ENCODE measurements around the gene ADAMTSL2.
A peak's percentile ranks its signal among the peaks of the same experiment; 100 is the strongest.

Gene ADAMTSL2

DNA sequence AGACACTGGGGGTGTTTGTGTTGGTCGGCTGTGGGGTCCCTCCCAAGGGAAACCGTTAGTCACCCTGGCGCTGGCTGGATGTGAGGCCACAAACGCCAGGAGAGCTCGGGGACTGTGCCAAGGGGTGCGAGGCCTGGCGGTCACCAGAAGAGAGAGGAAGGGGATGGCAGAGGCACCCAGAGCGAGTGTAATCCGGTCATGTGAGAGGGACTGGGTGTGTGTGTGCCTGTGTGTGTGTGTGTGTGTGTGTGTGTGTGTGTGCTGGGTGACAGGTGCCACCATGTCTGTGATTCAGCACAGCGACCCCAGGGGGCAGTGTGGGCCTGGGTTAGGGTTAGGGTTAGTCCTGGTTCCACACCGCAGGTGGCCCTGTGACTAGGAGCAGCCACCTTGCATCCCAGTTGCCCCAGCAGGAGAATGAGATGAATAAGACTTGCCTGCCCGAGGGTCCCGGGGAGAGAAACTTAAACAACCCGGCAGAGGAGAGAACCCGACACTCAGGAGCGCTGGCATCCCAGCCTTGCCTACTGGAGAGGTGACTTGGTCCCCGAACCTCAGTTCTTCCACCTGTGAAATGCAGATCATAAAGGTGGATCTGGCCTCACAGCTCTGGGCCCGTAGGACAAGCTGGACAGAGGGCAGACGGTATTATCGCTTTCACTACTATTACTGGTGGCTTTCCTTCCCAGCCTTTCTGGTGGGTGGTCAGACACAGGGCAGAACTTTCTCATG is 1.4 kb upstream of the ADAMTSL2 start:
- no peaks in the 10 kb centered on the region for H3F3A ChIP-seq (ENCODE audit: insufficient read depth)
- no peaks in the 10 kb centered on the region for H4K20me1 ChIP-seq (ENCODE audit: low read depth, low read length)
- H3K4me3 ChIP-seq (ENCODE audit: insufficient read depth, low read length, poor library complexity, severe bottlenecking) = no peak overlapping the region
- no peak overlapping the region for H3K4me2 ChIP-seq (ENCODE audit: low read depth, low read length, poor library complexity, severe bottlenecking)
- H3K9ac ChIP-seq (ENCODE audit: low read length) = no peak overlapping the region
- no peaks in the 10 kb centered on the region for H3K9me3 ChIP-seq (ENCODE audit: insufficient read depth, low read length)
- H3K27me3 ChIP-seq (ENCODE audit: low read length) = no peaks in the 10 kb centered on the region
- TF ChIP-seq EZH2phosphoT487 (conservative IDR thresholded peaks at IDR 0.05; ENCODE audit: low read length) = no peak
- TF ChIP-seq, protein P1, sequence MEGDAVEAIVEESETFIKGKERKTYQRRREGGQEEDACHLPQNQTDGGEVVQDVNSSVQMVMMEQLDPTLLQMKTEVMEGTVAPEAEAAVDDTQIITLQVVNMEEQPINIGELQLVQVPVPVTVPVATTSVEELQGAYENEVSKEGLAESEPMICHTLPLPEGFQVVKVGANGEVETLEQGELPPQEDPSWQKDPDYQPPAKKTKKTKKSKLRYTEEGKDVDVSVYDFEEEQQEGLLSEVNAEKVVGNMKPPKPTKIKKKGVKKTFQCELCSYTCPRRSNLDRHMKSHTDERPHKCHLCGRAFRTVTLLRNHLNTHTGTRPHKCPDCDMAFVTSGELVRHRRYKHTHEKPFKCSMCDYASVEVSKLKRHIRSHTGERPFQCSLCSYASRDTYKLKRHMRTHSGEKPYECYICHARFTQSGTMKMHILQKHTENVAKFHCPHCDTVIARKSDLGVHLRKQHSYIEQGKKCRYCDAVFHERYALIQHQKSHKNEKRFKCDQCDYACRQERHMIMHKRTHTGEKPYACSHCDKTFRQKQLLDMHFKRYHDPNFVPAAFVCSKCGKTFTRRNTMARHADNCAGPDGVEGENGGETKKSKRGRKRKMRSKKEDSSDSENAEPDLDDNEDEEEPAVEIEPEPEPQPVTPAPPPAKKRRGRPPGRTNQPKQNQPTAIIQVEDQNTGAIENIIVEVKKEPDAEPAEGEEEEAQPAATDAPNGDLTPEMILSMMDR (IDR thresholded peaks at IDR 0.05; ENCODE audit: insufficient read depth, low read length, poor library complexity, severe bottlenecking) = peak; percentile 30
- H3K79me2 ChIP-seq (ENCODE audit: insufficient read depth, low read length) = no peaks in the 10 kb centered on the region
- no peak overlapping the region for H3K27ac ChIP-seq (ENCODE audit: low read depth, low read length)
- H3K9me2 ChIP-seq (replicated peaks; ENCODE audit: insufficient read depth, low read length) = no peaks in the 10 kb centered on the region
- H3K36me3 ChIP-seq (ENCODE audit: low read length) = no peaks in the 10 kb centered on the region
- no peak overlapping the region for H2AFZ ChIP-seq (ENCODE audit: low read depth, low read length, severe bottlenecking)

DNA sequence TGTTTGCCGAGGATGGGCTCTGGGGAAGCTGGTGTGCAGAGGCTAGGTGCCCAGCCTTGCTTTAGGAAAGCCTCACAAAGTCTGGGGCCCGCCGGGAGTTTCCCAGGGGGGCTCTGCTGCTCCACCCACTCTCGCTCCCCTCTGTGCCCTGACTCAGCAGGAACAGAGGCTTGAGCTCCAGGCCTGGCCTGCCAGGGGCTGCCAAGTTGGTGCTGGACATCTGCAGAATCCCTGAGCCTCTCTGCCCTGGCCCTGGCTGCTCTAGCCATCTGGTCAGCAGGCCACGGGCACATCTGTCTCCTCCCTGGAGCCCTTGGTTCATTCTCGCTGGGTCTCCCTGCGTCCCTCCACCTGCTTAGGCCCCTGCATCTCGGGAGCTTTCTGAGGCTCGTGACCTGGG is 647 bp upstream of the ADAMTSL2 start:
- Histone ChIP-seq H3K27ac (ENCODE audit: low read depth, low read length) (no peak overlapping the region), H3F3A (ENCODE audit: insufficient read depth) (no peaks in the 10 kb centered on the region), H3K4me2 (ENCODE audit: low read depth, low read length, poor library complexity, severe bottlenecking) (no peak overlapping the region), H2AFZ (ENCODE audit: low read depth, low read length, severe bottlenecking) (no peak overlapping the region), H3K27me3 (ENCODE audit: low read length) (no peaks in the 10 kb centered on the region), H3K4me3 (ENCODE audit: insufficient read depth, low read length, poor library complexity, severe bottlenecking) (no peak overlapping the region), H3K9me2 (replicated peaks; ENCODE audit: insufficient read depth, low read length) (no peaks in the 10 kb centered on the region), H4K20me1 (ENCODE audit: low read depth, low read length) (no peaks in the 10 kb centered on the region), H3K79me2 (ENCODE audit: insufficient read depth, low read length) (no peaks in the 10 kb centered on the region), H3K9me3 (ENCODE audit: insufficient read depth, low read length) (no peaks in the 10 kb centered on the region), H3K9ac (ENCODE audit: low read length) (no peak overlapping the region), H3K36me3 (ENCODE audit: low read length) (no peaks in the 10 kb centered on the region)
- TF ChIP-seq, protein P1 (IDR thresholded peaks at IDR 0.05; ENCODE audit: insufficient read depth, low read length, poor library complexity, severe bottlenecking) = no peak
- TF ChIP-seq EZH2phosphoT487 (conservative IDR thresholded peaks at IDR 0.05; ENCODE audit: low read length) = no peak

DNA sequence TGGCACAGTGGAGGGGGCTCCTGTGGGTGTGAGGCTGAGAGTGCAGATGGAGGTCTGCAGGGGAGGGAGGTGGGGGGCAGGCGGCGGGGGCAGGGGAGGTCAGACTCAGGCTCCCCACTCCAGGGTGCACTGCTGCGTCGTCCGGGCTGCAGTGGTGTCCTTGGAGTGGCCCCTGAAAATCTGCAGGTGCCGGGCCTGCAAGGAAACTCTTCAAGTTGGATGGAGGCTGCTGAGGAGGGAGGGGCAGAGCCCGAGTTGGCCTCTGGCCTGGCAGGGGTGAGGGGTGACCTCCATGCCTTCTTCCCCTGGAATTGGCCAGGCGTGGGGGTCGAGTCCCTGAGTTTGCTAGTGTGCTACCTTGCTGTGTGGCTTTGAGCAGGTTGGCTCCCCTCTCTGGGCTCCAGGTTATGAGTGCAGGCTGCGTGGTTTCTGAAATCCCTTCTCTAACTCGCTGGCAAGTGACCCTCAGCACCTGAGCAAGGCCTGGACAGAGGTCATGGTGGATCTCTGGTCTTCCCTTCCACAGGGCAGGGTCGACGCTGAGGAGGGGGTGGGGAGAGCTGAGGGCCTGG is 888 bp downstream of the ADAMTSL2 start:
- Histone ChIP-seq H3K9me3 (ENCODE audit: insufficient read depth, low read length) (no peaks in the 10 kb centered on the region), H3K36me3 (ENCODE audit: low read length) (no peaks in the 10 kb centered on the region), H3F3A (ENCODE audit: insufficient read depth) (no peaks in the 10 kb centered on the region), H4K20me1 (ENCODE audit: low read depth, low read length) (no peaks in the 10 kb centered on the region), H3K9ac (ENCODE audit: low read length) (no peak overlapping the region), H3K4me2 (ENCODE audit: low read depth, low read length, poor library complexity, severe bottlenecking) (no peak overlapping the region), H3K4me3 (ENCODE audit: insufficient read depth, low read length, poor library complexity, severe bottlenecking) (no peak overlapping the region), H3K27ac (ENCODE audit: low read depth, low read length) (no peak overlapping the region), H3K9me2 (replicated peaks; ENCODE audit: insufficient read depth, low read length) (no peaks in the 10 kb centered on the region), H3K27me3 (ENCODE audit: low read length) (no peaks in the 10 kb centered on the region), H3K79me2 (ENCODE audit: insufficient read depth, low read length) (no peaks in the 10 kb centered on the region), H2AFZ (ENCODE audit: low read depth, low read length, severe bottlenecking) (no peak overlapping the region)
- no peak for TF ChIP-seq EZH2phosphoT487 (conservative IDR thresholded peaks at IDR 0.05; ENCODE audit: low read length)
- TF ChIP-seq, protein P1 (IDR thresholded peaks at IDR 0.05; ENCODE audit: insufficient read depth, low read length, poor library complexity, severe bottlenecking) = no peak
